ENCODE data around the gene MAP4.

MAP4 gene

DNA sequence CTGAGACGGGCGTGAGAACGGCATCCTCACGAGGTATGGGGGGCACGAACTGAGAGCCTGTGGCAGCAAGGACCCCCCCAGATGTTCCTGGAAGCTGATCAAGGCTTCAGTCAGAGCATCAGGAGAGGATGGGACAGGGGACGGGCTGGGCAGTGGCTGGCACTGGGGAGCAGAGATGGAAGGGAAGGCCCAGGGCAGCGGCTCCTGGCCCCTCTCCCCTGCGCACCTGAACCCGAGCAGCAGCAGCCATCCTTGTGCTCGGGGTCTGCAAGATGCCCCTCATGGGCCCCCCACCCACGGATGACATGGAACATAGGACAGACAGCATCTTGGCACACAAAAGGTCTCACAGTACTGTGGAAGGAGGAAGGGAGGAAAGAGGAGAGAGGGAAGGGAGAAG is 161.9 kb downstream of the MAP4 start:
- H3K27me3 ChIP-seq (ENCODE audit: insufficient read depth, low read length) = no peaks in the 10 kb centered on the region
- H3K27ac ChIP-seq (ENCODE audit: low read depth, low read length) = no peak overlapping the region
- peaks cover 81 to 89% of the 10 kb centered on the region in 2 experiments for H3K36me3 ChIP-seq (ENCODE audit: control insufficient read depth in 1 of 2, insufficient read depth in 2 of 2, low read length in 2 of 2)
- H2AK5ac ChIP-seq (ENCODE audit: low read length) = no peak overlapping the region
- H3K79me2 ChIP-seq (ENCODE audit: control insufficient read depth, insufficient read depth, low read length, poor library complexity) = no peaks in the 10 kb centered on the region
- no peak overlapping the region for H3K4ac ChIP-seq (ENCODE audit: low read depth, low read length)
- H2BK120ac ChIP-seq (ENCODE audit: insufficient read depth, low read length, poor library complexity) = no peak overlapping the region
- no peak overlapping the region for H4K8ac ChIP-seq (ENCODE audit: low read depth, low read length)
- no peak overlapping the region for H2BK12ac ChIP-seq (ENCODE audit: low read length)
- no peak overlapping the region for H3K23ac ChIP-seq (ENCODE audit: low read length)
- H3K14ac ChIP-seq (ENCODE audit: low read length) = no peak overlapping the region
- H4K91ac ChIP-seq (ENCODE audit: low read depth, low read length) = no peak overlapping the region
- no peak overlapping the region for H2BK5ac ChIP-seq (ENCODE audit: low read depth, low read length, poor library complexity)
- no peak overlapping the region for H3K4me3 ChIP-seq (ENCODE audit: low read depth, low read length)
- H3K18ac ChIP-seq (ENCODE audit: low read length) = no peak overlapping the region
- no peaks in the 10 kb centered on the region for H3K4me1 ChIP-seq (ENCODE audit: control insufficient read depth in 1 of 2, insufficient read depth in 2 of 2, low read length in 2 of 2)
- WGBS (ENCODE audit: extremely low coverage, insufficient coverage, insufficient read length) = no CpG with 5 or more reads among the region's 11 CpGs
- no peak overlapping the region for H2AFZ ChIP-seq (ENCODE audit: insufficient read depth, low read length, poor library complexity)
- H3K4me2 ChIP-seq (ENCODE audit: low read length) = no peak overlapping the region
- no peak overlapping the region for H3K9ac ChIP-seq (ENCODE audit: low read length)
- no peaks in the 10 kb centered on the region for H3K79me1 ChIP-seq (ENCODE audit: low read length)
- no peak overlapping the region for H4K12ac ChIP-seq (ENCODE audit: low read depth, low read length)
- H3K9me3 ChIP-seq (ENCODE audit: insufficient read depth, low read depth, low read length) = peaks cover 3% of the 10 kb centered on the region
- DNase-seq = no peak

DNA sequence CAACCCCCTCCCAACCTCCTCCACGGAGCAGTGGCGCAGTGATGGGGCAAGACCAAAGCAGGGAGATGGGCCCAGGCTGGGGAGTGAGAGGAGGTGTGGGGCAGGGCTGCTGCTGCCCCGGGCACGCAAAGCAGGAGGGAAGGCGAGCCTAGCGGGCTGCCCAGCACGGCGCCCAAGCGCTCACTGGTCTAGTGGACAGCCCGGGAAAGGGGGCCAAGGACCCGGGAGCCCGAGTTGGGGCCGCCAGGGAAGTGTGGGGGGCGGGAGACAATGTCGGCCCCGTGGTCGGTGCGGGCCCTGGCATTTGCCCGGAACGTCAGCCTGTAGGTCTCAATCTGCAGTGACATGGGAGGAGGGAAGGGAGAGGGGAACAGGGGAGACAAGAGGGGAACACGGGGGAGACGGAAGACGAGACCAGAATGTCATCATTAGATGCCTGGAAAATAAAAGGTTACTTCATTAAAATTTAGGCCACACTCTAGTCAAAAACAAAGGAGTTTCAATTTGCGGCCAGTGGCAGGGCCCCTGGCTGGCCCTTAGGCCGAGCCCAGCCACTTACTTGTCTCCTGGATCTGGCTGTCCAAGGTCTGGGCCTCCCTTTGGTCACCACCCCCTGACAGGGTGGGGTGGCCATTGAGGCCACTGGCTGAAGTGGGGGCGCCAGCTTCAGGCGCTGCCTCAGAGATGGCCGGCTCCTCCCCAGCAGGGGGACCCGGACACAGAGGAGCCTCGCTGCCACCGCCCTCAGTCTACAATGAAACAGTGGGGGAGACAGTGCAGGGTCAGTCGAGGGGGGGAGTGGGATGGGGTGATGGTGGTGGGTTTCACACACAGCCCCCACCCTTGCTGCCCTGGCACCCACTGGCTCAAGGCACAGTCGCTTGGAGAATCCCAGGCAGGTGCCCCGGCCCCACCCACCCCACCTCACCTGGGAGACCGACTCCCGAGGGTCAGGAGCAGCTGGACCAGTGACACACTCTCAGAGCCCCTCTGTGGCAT is 163.3 kb downstream of the MAP4 start:
- Histone ChIP-seq H3K79me1 (ENCODE audit: low read length) (no peaks in the 10 kb centered on the region), H4K8ac (ENCODE audit: low read depth, low read length) (no peak overlapping the region), H3K4me3 (ENCODE audit: low read depth, low read length) (no peak overlapping the region), H2AFZ (ENCODE audit: insufficient read depth, low read length, poor library complexity) (no peak overlapping the region), H2AK5ac (ENCODE audit: low read length) (no peak overlapping the region), H3K23ac (ENCODE audit: low read length) (no peak overlapping the region), H2BK5ac (ENCODE audit: low read depth, low read length, poor library complexity) (no peak overlapping the region), H3K9ac (ENCODE audit: low read length) (no peak overlapping the region), H3K27me3 (ENCODE audit: insufficient read depth, low read length) (no peaks in the 10 kb centered on the region), H3K4ac (ENCODE audit: low read depth, low read length) (no peak overlapping the region), H4K91ac (ENCODE audit: low read depth, low read length) (no peak overlapping the region), H3K9me3 (ENCODE audit: insufficient read depth, low read depth, low read length) (peaks cover 5% of the 10 kb centered on the region), H3K4me2 (ENCODE audit: low read length) (no peak overlapping the region), H3K27ac (ENCODE audit: low read depth, low read length) (no peak overlapping the region), H3K4me1 (ENCODE audit: control insufficient read depth in 1 of 2, insufficient read depth in 2 of 2, low read length in 2 of 2) (no peaks in the 10 kb centered on the region), H3K79me2 (ENCODE audit: control insufficient read depth, insufficient read depth, low read length, poor library complexity) (no peaks in the 10 kb centered on the region), H2BK12ac (ENCODE audit: low read length) (no peak overlapping the region), H3K18ac (ENCODE audit: low read length) (no peak overlapping the region), H3K14ac (ENCODE audit: low read length) (no peak overlapping the region), H2BK120ac (ENCODE audit: insufficient read depth, low read length, poor library complexity) (no peak overlapping the region), H4K12ac (ENCODE audit: low read depth, low read length) (no peak overlapping the region), H3K36me3 (ENCODE audit: control insufficient read depth in 1 of 2, insufficient read depth in 2 of 2, low read length in 2 of 2) (peaks cover 86 to 93% of the 10 kb centered on the region in 2 experiments)
- DNase-seq = no peak
- WGBS (ENCODE audit: extremely low coverage, insufficient coverage, insufficient read length) = no CpG with 5 or more reads among the region's 36 CpGs

DNA sequence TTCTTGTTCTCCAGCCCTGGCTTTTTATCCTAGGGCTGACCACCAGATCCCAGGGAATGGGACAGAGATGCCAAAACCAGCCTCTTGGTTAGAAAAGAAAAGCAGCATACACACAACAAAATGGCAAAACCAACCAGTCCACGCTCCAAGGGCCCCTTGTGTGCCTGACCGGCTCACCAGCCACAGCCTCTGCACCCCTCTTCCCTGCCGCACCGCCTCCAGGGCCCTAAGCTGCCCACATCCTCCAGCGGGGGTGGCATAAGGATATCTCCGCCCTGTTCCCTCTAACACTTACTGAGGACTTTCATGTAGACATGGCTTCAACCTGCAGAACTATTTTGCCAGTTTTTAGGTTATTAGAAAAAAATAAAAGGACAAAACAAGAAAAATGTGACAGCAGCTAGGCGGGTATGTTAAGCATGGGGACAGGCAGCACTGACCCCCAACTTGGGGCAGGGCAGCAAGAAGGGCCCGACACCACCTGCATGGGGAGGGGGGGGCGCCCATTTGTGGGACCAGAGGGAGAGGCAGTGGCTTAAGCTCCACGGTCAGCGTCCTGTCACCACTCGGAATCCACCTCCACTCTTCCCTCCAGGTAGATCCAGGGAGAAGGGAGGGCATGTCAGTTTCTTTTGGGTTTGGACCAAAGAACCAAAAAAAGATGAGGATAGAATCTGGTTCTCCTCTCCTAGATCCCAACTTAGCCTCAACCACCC is 164.2 kb downstream of the MAP4 start:
- Histone ChIP-seq H3K27ac (ENCODE audit: low read depth, low read length) (no peak overlapping the region), H2AFZ (ENCODE audit: insufficient read depth, low read length, poor library complexity) (no peak overlapping the region), H3K4me1 (ENCODE audit: control insufficient read depth in 1 of 2, insufficient read depth in 2 of 2, low read length in 2 of 2) (no peaks in the 10 kb centered on the region), H4K8ac (ENCODE audit: low read depth, low read length) (no peak overlapping the region), H3K4me3 (ENCODE audit: low read depth, low read length) (no peak overlapping the region), H2AK5ac (ENCODE audit: low read length) (no peak overlapping the region), H3K79me1 (ENCODE audit: low read length) (no peaks in the 10 kb centered on the region), H3K14ac (ENCODE audit: low read length) (no peak overlapping the region), H3K23ac (ENCODE audit: low read length) (no peak overlapping the region), H2BK120ac (ENCODE audit: insufficient read depth, low read length, poor library complexity) (no peak overlapping the region), H2BK5ac (ENCODE audit: low read depth, low read length, poor library complexity) (no peak overlapping the region), H3K4me2 (ENCODE audit: low read length) (no peak overlapping the region), H3K18ac (ENCODE audit: low read length) (no peak overlapping the region), H3K4ac (ENCODE audit: low read depth, low read length) (no peak overlapping the region), H3K9me3 (ENCODE audit: insufficient read depth, low read depth, low read length) (peaks cover 5% of the 10 kb centered on the region), H3K79me2 (ENCODE audit: control insufficient read depth, insufficient read depth, low read length, poor library complexity) (no peaks in the 10 kb centered on the region), H4K91ac (ENCODE audit: low read depth, low read length) (no peak overlapping the region), H3K9ac (ENCODE audit: low read length) (no peak overlapping the region), H3K27me3 (ENCODE audit: insufficient read depth, low read length) (no peaks in the 10 kb centered on the region), H4K12ac (ENCODE audit: low read depth, low read length) (no peak overlapping the region), H2BK12ac (ENCODE audit: low read length) (no peak overlapping the region), H3K36me3 (ENCODE audit: control insufficient read depth in 1 of 2, insufficient read depth in 2 of 2, low read length in 2 of 2) (peaks cover 91 to 96% of the 10 kb centered on the region in 2 experiments)
- DNase-seq = no peak
- no CpG with 5 or more reads among the region's 12 CpGs for WGBS (ENCODE audit: extremely low coverage, insufficient coverage, insufficient read length)

DNA sequence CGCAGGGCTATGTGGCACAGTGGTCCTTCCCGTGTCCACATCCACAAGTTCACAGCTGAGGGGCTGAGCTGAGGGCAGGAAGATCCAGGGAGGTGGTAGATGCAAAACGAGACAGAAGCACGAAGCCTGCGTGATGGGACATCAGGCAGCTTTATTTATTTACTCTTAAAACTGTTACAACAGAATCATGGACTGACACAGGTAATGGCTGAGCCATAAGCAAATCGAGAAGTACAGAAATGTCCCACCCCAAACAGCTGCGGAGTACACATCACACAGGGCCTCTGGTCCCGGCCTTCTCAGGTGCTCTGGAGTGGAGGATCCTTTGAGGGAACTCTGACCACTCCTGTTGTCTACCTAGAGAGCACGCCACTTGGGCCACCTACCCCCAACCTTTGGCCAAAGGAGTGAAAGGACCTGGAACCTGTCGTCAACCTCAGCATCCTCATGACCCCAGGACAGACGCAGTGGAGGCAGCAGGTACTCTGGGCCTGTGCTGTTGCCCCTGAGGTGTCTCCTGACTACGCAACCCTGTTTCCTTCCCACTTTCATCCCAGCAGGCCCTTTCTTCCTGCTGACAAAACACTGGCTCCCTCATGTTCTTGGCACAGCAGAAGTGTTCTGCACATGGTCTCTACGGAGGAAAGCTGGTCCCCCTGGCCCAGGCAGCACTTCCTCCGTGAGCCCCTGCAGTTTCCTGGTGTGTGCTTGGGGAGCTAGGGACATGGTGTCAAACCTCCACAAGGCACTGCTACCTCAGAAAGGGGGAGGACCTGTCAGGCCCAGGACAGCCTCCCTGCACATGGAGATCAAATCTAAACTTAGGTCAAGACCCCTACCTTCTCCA is 165.4 kb downstream of the MAP4 start:
- Histone ChIP-seq H3K9me3 (ENCODE audit: insufficient read depth, low read depth, low read length) (peaks cover 5% of the 10 kb centered on the region), H3K4me1 (ENCODE audit: control insufficient read depth in 1 of 2, insufficient read depth in 2 of 2, low read length in 2 of 2) (no peaks in the 10 kb centered on the region), H3K23ac (ENCODE audit: low read length) (no peak overlapping the region), H2BK12ac (ENCODE audit: low read length) (no peak overlapping the region), H4K8ac (ENCODE audit: low read depth, low read length) (no peak overlapping the region), H3K79me2 (ENCODE audit: control insufficient read depth, insufficient read depth, low read length, poor library complexity) (no peaks in the 10 kb centered on the region), H4K91ac (ENCODE audit: low read depth, low read length) (no peak overlapping the region), H2AFZ (ENCODE audit: insufficient read depth, low read length, poor library complexity) (no peak overlapping the region), H3K27me3 (ENCODE audit: insufficient read depth, low read length) (no peaks in the 10 kb centered on the region), H2AK5ac (ENCODE audit: low read length) (no peak overlapping the region), H3K79me1 (ENCODE audit: low read length) (no peaks in the 10 kb centered on the region), H2BK5ac (ENCODE audit: low read depth, low read length, poor library complexity) (no peak overlapping the region), H3K14ac (ENCODE audit: low read length) (no peak overlapping the region), H2BK120ac (ENCODE audit: insufficient read depth, low read length, poor library complexity) (no peak overlapping the region), H3K27ac (ENCODE audit: low read depth, low read length) (no peak overlapping the region), H3K18ac (ENCODE audit: low read length) (no peak overlapping the region), H3K4me2 (ENCODE audit: low read length) (no peak overlapping the region), H3K4me3 (ENCODE audit: low read depth, low read length) (no peak overlapping the region), H3K36me3 (ENCODE audit: control insufficient read depth in 1 of 2, insufficient read depth in 2 of 2, low read length in 2 of 2) (peaks cover 94 to 97% of the 10 kb centered on the region in 2 experiments), H3K9ac (ENCODE audit: low read length) (no peak overlapping the region), H3K4ac (ENCODE audit: low read depth, low read length) (no peak overlapping the region), H4K12ac (ENCODE audit: low read depth, low read length) (no peak overlapping the region)
- DNase-seq = no peak
- WGBS (ENCODE audit: extremely low coverage, insufficient coverage, insufficient read length) = no CpG with 5 or more reads among the region's 14 CpGs

All from trophoblast cell (in vitro differentiated cells and primary cell).